Endodermal cell (in vitro differentiated cells): ENCODE results near the gene CD84. TPM values are rescaled to one million over a fixed set of nuclear protein-coding genes. Genes with fewer than 3 reads are reported as not detected.
"Not testable (repeated sequence)": the region's sequence is repeated elsewhere in the genome, so short reads cannot be mapped to it uniquely, and the experiment has no call there.

Experiments used
- DNase-seq: peaks from one replicate; pipeline ENCODE4 v3.0.0-alpha.2; 2017
- H3K27ac ChIP-seq: 2 replicates; pipeline ENCODE4 v1.5.1; 2013; ENCODE audit warnings: mild to moderate bottlenecking, low read depth, low read length, moderate library complexity
- H3K27me3 ChIP-seq: 2 replicates; pipeline ENCODE4 v1.6.1; 2013; ENCODE audit warnings: mild to moderate bottlenecking, low read length, moderate library complexity; ENCODE audit not compliant: insufficient read depth, control insufficient read depth, poor library complexity, severe bottlenecking
- H3K36me3 ChIP-seq: 2 replicates; pipeline ENCODE4 v1.7.0; 2013; ENCODE audit warnings: mild to moderate bottlenecking, low read length, moderate library complexity; ENCODE audit not compliant: control insufficient read depth, insufficient read depth
- H3K4me1 ChIP-seq: one replicate; pipeline ENCODE4 v1.7.0; 2013; ENCODE audit warnings: low read length; ENCODE audit not compliant: control insufficient read depth, insufficient read depth
- H3K4me3 ChIP-seq: 2 replicates; pipeline ENCODE4 v1.5.1; 2013; ENCODE audit warnings: mild to moderate bottlenecking, low read length, moderate library complexity
- H3K9ac ChIP-seq: 2 replicates; pipeline ENCODE4 v1.6.1; 2013; ENCODE audit warnings: mild to moderate bottlenecking, low read length, moderate library complexity; ENCODE audit not compliant: poor library complexity, severe bottlenecking; ENCODE audit errors: extremely low read depth
- H3K9me3 ChIP-seq: 2 replicates; pipeline ENCODE4 v1.6.1; 2013; ENCODE audit warnings: mild to moderate bottlenecking, low read length, moderate library complexity; ENCODE audit not compliant: control insufficient read depth
- H3K27ac Mint-ChIP-seq: 2 replicates; pipeline ENCODE4 v1.8.0; 2020; ENCODE audit warnings: mixed read lengths
- H3K27me3 Mint-ChIP-seq: 2 replicates; pipeline ENCODE4 v1.8.0; 2021; ENCODE audit warnings: mild to moderate bottlenecking, mixed read lengths; ENCODE audit not compliant: insufficient read depth
- H3K36me3 Mint-ChIP-seq: 2 replicates; pipeline ENCODE4 v1.8.0; 2020; ENCODE audit warnings: low read depth, mixed read lengths
- H3K4me1 Mint-ChIP-seq: 2 replicates; pipeline ENCODE4 v1.8.0; 2020; ENCODE audit warnings: mixed read lengths
- H3K4me3 Mint-ChIP-seq: 2 replicates; pipeline ENCODE4 v1.8.0; 2020; ENCODE audit warnings: mild to moderate bottlenecking, moderate library complexity, mixed read lengths
- H3K9me3 Mint-ChIP-seq: 2 replicates; pipeline ENCODE4 v1.8.0; 2020; ENCODE audit warnings: mild to moderate bottlenecking, mixed read lengths
- WGBS, 2 experiments: methylation state at CpG; one replicate each; pipeline versions ENCODE4 v1.1.5 to v1.1.7; 2013; ENCODE audit warnings: missing lambda C conversion rate in 2 of 2, mixed read lengths in 1 of 2; ENCODE audit not compliant: insufficient coverage in 1 of 2, insufficient read length in 1 of 2; 5-methylcytosine and 5-hydroxymethylcytosine counted together
- total RNA-seq, 2 donors: library from RNA; stranded (reverse); fragmentation: NEBNext Ultra II Directional in 1 of 2; extraction: Animal tissue kit (Norgen Biotek cat#: 25700) in 1 of 2; gene quantifications; 2 replicates in 1 of 2; 3 replicates in 1 of 2; pipeline ENCODE4 v1.2.1, GENCODE V29; 2021
- TF ChIP-seq, protein P1 (sequence below): fragments of 200-600 bp; sonication (generic); conservative IDR thresholded peaks from 2 replicates; pipeline ENCODE4 v1.5.0; 2021; ENCODE audit warnings: antibody characterized with exemption, mild to moderate bottlenecking

Gene CD84
- total RNA-seq, 2 donors from 2014 or later: not detected

DNA sequence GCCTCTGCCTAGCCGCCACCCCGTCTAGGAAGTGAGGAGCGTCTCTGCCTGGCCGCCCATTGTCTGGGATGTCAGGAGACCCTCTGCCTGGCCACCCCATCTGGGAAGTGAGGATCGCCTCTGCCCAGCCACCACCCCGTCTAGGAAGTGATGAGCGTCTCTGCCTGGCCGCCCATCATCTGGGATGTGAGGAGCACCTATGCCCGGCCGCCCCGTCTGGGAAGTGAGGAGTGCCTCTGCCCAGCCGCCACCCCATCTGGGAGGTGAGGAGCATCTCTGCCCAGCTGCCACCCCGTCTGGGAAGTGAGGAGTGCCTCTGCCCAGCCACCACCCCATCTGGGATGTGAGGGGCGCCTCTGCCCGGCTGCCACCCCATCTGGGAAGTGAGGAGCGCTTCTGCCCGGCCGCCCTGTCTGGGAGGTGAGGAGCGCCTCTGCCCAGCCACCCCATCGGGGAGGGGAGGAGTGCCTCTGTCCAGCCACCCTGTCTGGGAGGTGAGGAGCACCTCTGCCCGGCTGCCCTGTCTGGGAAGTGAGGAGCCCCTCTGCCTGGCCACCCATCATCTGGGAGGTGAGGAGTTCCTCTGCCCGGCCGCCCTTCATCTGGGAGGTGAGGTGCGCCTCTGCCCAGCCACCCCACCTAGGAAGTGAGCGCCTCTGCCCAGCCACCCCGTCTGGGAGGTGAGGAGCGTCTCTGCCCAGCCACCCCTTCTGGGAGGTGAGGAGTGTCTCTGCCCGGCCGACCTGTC is 47.3 kb downstream of the CD84 start:
- not testable (repeated sequence) for H3K27ac Mint-ChIP-seq, H3K27me3 Mint-ChIP-seq, H3K4me3 ChIP-seq, H3K36me3 Mint-ChIP-seq, H3K4me3 Mint-ChIP-seq, H3K4me1 Mint-ChIP-seq, H3K36me3 ChIP-seq, DNase-seq, H3K4me1 ChIP-seq, H3K9ac ChIP-seq, H3K27me3 ChIP-seq, H3K27ac ChIP-seq
- H3K9me3 Mint-ChIP-seq: peaks cover 70% of the 10 kb centered on the region
- H3K9me3 ChIP-seq: peaks cover 60% of the 10 kb centered on the region
- WGBS, 2 experiments: 91 to 92% methylated on average over 12 to 29 of the region's 29 CpGs

DNA sequence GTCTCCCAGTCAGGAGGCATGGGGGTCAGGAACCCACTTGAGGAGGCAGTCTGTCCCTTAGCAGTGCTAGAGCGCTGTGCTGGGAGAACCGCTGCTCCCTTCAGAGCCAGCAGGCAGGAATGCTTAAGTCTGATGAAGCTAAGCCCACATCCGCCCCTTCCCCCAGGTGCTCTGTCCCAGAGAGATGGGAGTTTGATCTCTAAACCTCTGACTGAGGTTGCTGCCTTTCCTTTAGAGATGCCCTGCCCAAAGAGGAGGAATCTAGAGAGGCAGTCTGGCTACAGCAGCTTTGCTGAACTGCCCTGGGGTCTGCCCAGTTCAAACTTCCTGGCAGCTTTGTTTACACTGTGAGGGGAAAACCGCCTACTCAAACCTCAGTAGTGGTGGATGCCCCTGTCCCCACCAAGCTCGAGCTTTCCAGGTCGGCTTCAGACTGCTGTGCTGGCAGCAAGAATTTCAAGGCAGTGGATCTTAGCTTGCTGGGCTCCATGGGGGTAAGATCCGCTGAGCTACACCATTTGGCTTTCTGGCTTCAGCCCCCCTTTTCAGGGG is 49.8 kb downstream of the CD84 start:
- H3K9me3 Mint-ChIP-seq: peaks cover 65% of the 10 kb centered on the region

DNA sequence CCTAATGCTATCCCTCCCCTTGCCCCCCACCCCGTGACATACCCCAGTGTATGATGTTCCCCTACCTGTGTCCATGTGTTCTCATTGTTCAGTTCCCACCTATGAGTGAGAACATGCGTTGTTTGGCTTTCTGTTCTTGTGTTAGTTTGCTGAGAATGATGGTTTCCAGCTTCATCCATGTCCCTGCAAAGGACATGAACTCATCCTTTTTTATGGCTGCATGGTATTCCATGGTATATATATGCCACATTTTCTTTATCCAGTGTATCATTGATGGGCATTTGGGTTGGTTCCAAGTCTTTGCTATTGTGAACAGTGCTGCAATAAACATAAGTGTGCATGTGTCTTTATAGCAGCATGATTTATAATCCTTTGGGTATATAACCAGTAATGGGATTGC is 55.5 kb downstream of the CD84 start:
- H3K9me3 ChIP-seq: peaks cover 22% of the 10 kb centered on the region
- not testable (repeated sequence) for H3K27ac Mint-ChIP-seq, H3K4me1 Mint-ChIP-seq, DNase-seq, H3K4me1 ChIP-seq, H3K4me3 Mint-ChIP-seq, H3K36me3 ChIP-seq, H3K27me3 Mint-ChIP-seq, H3K27ac ChIP-seq, H3K27me3 ChIP-seq, H3K36me3 Mint-ChIP-seq, H3K9ac ChIP-seq, H3K4me3 ChIP-seq
- WGBS, 2 experiments: 93 to 100% methylated on average over 1 to 2 of the region's 2 CpGs
- H3K9me3 Mint-ChIP-seq: peaks cover 26% of the 10 kb centered on the region

More for the DNA sequence above, 49.8 kb downstream of the CD84 start:
- H3K27me3 ChIP-seq, H3K27me3 Mint-ChIP-seq, H3K4me1 Mint-ChIP-seq, H3K27ac Mint-ChIP-seq, H3K4me1 ChIP-seq, H3K27ac ChIP-seq, H3K4me3 ChIP-seq, H3K36me3 ChIP-seq, DNase-seq, H3K4me3 Mint-ChIP-seq, H3K36me3 Mint-ChIP-seq, H3K9ac ChIP-seq: not testable (repeated sequence)
- WGBS, 2 experiments: 87% methylated on average over 5 to 7 of the region's 7 CpGs
- H3K9me3 ChIP-seq: peaks cover 45% of the 10 kb centered on the region

DNA sequence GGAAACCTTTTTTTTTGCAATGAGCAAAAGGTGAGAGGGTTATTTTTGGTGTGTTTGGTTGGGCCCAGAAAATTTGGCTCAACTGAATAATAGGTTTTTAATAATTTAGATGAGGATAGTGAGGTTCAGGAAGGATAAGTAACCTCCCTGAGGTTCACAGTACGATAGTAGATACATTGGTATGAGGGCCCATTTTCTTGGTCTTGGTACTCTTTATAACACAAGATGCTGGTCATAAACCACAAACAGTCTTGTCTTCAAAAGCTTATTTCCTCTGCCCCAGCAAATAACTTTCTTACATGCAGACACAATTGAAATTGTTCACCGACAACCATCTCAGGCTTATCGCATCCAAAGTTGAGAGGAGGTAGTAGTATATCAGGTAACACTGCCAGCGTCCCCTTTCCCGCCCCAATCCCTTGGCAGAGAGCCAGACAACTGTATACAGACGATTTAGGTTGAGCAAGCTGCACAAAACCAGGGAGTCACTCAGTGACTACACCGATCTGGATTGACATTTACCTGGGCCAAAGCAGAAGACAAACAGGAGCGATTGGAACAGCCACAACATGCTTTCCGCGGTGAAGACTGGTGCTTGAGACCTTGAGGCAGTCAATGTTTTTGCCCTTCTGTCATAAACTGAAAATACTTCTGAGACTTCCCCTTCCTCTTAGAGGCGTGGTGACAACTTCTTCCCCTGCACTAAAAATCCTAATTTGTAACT is 56.5 kb downstream of the CD84 start, which contains the start of gene SLAMF6:
TSS of gene SLAMF6 (minus strand) at position 634 of the 724 bp plus-strand sequence. CDS start at position 571, 63 bp downstream.
- Mint-ChIP-seq H3K4me3 (no peak within 1 kb of the TSS), H3K27me3 (no peaks in the 10 kb centered on the region), H3K4me1 (peaks cover 6% of the 10 kb centered on the region), H3K27ac (no peak within 1 kb of the TSS), H3K9me3 (peaks cover 29% of the 10 kb centered on the region), H3K36me3 (no peaks in the 10 kb centered on the region)
- TF ChIP-seq, protein P1, sequence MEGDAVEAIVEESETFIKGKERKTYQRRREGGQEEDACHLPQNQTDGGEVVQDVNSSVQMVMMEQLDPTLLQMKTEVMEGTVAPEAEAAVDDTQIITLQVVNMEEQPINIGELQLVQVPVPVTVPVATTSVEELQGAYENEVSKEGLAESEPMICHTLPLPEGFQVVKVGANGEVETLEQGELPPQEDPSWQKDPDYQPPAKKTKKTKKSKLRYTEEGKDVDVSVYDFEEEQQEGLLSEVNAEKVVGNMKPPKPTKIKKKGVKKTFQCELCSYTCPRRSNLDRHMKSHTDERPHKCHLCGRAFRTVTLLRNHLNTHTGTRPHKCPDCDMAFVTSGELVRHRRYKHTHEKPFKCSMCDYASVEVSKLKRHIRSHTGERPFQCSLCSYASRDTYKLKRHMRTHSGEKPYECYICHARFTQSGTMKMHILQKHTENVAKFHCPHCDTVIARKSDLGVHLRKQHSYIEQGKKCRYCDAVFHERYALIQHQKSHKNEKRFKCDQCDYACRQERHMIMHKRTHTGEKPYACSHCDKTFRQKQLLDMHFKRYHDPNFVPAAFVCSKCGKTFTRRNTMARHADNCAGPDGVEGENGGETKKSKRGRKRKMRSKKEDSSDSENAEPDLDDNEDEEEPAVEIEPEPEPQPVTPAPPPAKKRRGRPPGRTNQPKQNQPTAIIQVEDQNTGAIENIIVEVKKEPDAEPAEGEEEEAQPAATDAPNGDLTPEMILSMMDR: no peak
- H3K36me3 ChIP-seq: no peaks in the 10 kb centered on the region
- H3K9ac ChIP-seq: no peak within 1 kb of the TSS
- DNase-seq: no peak
- no peaks in the 10 kb centered on the region for H3K4me1 ChIP-seq
- 91 to 92% methylated on average over 8 to 11 of the region's 11 CpGs for WGBS, 2 experiments
- no peaks in the 10 kb centered on the region for H3K27me3 ChIP-seq
- H3K9me3 ChIP-seq: peaks cover 17% of the 10 kb centered on the region
- H3K27ac ChIP-seq: no peak within 1 kb of the TSS
- H3K4me3 ChIP-seq: no peak within 1 kb of the TSS
